ENCODE measurements around the gene NPHS1.

DNA sequence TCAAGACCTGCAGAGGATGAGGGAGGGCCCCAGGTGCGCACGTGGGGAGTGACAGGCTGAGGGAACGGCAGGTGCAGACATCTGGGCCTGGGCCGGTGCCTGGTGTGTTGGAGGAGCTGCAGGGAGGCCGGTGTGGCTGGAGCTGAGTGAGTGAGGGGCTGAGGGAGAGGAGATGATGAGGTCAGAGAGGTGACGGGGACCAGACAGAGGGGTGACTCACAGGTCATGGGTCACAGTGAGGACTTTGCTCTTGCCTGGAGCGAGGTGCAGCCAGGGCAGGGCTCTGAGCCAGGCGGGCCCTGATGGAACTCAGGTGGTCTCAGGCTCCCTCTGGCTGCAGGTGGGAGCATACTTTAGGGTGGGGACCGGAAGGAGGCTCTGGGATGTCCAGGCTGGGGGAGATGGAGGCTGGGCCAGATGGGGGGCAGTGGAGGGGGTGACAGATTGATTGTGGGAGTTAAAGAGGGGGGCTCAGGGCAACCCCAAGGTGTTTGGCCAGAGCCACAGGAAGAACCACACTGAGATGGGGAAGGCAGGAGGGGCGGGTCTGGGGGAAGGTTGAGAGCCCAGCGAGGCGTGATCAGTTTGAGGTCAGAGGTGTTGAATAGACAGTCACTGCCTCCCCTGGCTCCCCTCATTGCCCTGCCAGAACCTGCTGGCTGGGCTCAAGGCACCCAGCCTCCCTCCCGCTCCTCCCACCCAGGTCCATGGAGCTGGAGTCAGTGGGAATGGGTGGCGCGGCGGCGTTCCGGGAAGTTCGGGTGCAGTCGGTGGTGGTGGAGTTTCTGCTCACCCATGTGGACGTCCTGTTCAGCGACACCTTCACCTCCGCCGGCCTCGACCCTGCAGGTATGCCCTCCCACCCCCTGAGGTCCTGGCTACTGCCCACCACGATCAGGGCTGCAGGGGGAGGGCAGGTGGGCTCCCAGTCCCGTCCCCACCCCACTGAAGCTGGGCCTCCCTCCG lies 68.6 kb downstream of the NPHS1 start:
- TF ChIP-seq EZH2 (IDR thresholded peaks at IDR 0.05; ENCODE audit: insufficient read depth, poor library complexity, severe bottlenecking) (no peak), EZH2phosphoT487 (IDR thresholded peaks at IDR 0.05; ENCODE audit: insufficient read depth, low read depth) (no peak)
